Liver (tissue), 9 donors: ENCODE data around the gene GRAMD4. TPM values are rescaled to one million over a fixed set of nuclear protein-coding genes. Genes with fewer than 3 reads are reported as not detected.

Experiments used
- DNase-seq: peaks from one replicate; pipeline ENCODE4 v3.0.0-alpha.2; 2017; ENCODE audit warnings: low spot score
- H3K27ac ChIP-seq, 2 donors: one replicate each; pipeline ENCODE4 v1.7.0; 2013; ENCODE audit warnings: inconsistent platforms in 2 of 2, low read length in 2 of 2, control low read depth in 1 of 2, low read depth in 1 of 2, mild to moderate bottlenecking in 1 of 2
- H3K27me3 ChIP-seq, 4 donors: one replicate each; pipeline versions ENCODE4 v1.6.1 to v1.7.0; 2013; ENCODE audit warnings: low read length in 3 of 4, inconsistent platforms in 1 of 4, mild to moderate bottlenecking in 1 of 4, moderate library complexity in 1 of 4; ENCODE audit not compliant: control insufficient read depth in 4 of 4, insufficient read depth in 4 of 4
- H3K36me3 ChIP-seq, 4 donors: one replicate each; pipeline versions ENCODE4 v1.6.1 to v1.7.0; 2013; ENCODE audit warnings: low read length in 3 of 4, mild to moderate bottlenecking in 3 of 4, low read depth in 1 of 4, moderate library complexity in 1 of 4; ENCODE audit not compliant: control insufficient read depth in 4 of 4, insufficient read depth in 3 of 4
- H3K4me1 ChIP-seq, 4 donors: one replicate each; pipeline versions ENCODE4 v1.6.1 to v1.7.0; 2013; ENCODE audit warnings: low read length in 3 of 4, mild to moderate bottlenecking in 3 of 4, moderate library complexity in 1 of 4; ENCODE audit not compliant: control insufficient read depth in 4 of 4, insufficient read depth in 4 of 4
- H3K4me3 ChIP-seq, 3 donors: one replicate each; pipeline versions ENCODE4 v1.6.1 to v1.7.0; 2013; ENCODE audit warnings: low read length in 3 of 3, control low read depth in 1 of 3, low read depth in 1 of 3, mild to moderate bottlenecking in 1 of 3
- H3K9ac ChIP-seq, 2 donors: one replicate each; pipeline ENCODE4 v1.7.0; 2013; ENCODE audit warnings: low read length in 2 of 2, mild to moderate bottlenecking in 2 of 2, moderate library complexity in 2 of 2, control low read depth in 1 of 2, low read depth in 1 of 2
- H3K9me3 ChIP-seq, 4 donors: one replicate each; pipeline versions ENCODE4 v1.6.1 to v1.7.0; 2013; ENCODE audit warnings: low read length in 3 of 4; ENCODE audit not compliant: control insufficient read depth in 4 of 4
- FOXA1 ChIP-seq: IDR thresholded peaks from 2 replicates; pipeline ENCODE4 v1.6.1; 2016; ENCODE audit warnings: antibody characterized with exemption
- FOXA2 ChIP-seq: IDR thresholded peaks from 2 replicates; pipeline ENCODE4 v1.6.1; 2016; ENCODE audit warnings: antibody characterized with exemption
- GABPA ChIP-seq, 2 donors: IDR thresholded peaks in 1 of 2; conservative IDR thresholded peaks in 1 of 2; 2 replicates each; pipeline ENCODE4 v1.6.1; 2016; ENCODE audit warnings: antibody characterized with exemption in 2 of 2, mild to moderate bottlenecking in 1 of 2, moderate library complexity in 1 of 2
- HNF4A ChIP-seq, 2 donors: conservative IDR thresholded peaks; 2 replicates each; pipeline ENCODE4 v1.6.1; 2016; ENCODE audit warnings: antibody characterized with exemption in 2 of 2, mild to moderate bottlenecking in 2 of 2
- HNF4G ChIP-seq: IDR thresholded peaks from 2 replicates; pipeline ENCODE4 v1.6.1; 2016; ENCODE audit warnings: antibody characterized with exemption
- JUND ChIP-seq, 2 donors: IDR thresholded peaks; 2 replicates each; pipeline ENCODE4 v1.6.1; 2016; ENCODE audit warnings: antibody characterized with exemption in 2 of 2
- NR2F2 ChIP-seq: IDR thresholded peaks from 2 replicates; pipeline ENCODE4 v1.6.1; 2016; ENCODE audit warnings: antibody characterized with exemption
- RXRA ChIP-seq, 2 donors: IDR thresholded peaks; 2 replicates each; pipeline ENCODE4 v1.6.1; 2017 to 2018; ENCODE audit warnings: antibody characterized with exemption in 2 of 2, mild to moderate bottlenecking in 1 of 2
- SP1 ChIP-seq: IDR thresholded peaks from 2 replicates; pipeline ENCODE4 v1.6.1; 2018; ENCODE audit warnings: antibody characterized with exemption, mild to moderate bottlenecking
- TAF1 ChIP-seq: conservative IDR thresholded peaks from 2 replicates; pipeline ENCODE4 v1.6.1; 2016; ENCODE audit warnings: antibody characterized with exemption, mild to moderate bottlenecking
- YY1 ChIP-seq: IDR thresholded peaks from 2 replicates; pipeline ENCODE4 v1.6.1; 2016; ENCODE audit warnings: antibody characterized with exemption, mild to moderate bottlenecking
- WGBS: extraction: QIAGEN DNeasy Blood & Tissue Kit; methylation state at CpG from one replicate; pipeline ENCODE4 v1.1.7; 2013; 5-methylcytosine and 5-hydroxymethylcytosine counted together
- polyA plus RNA-seq, 2 donors: library from polyadenylated mRNA; stranded (reverse) in 1 of 2; unstranded in 1 of 2; fragments of 200-250 nt in 1 of 2; fragments of >200 nt in 1 of 2; fragmentation: Nextera tagmentation in 1 of 2; extraction: Ambion mirVana in 1 of 2; gene quantifications; one replicate each; pipeline versions ENCODE4 v1.2.1 to v1.2.3, GENCODE V29; 2013 to 2015
- total RNA-seq, 2 donors: library from RNA; depleted of rRNA; stranded (reverse); fragments of >200 nt; gene quantifications; one replicate each; pipeline ENCODE4 v1.2.3, GENCODE V29; 2014
- TF ChIP-seq, protein P1 (sequence below): IDR thresholded peaks from 2 replicates; pipeline ENCODE4 v1.6.1; 2016; ENCODE audit warnings: antibody characterized with exemption
- TF ChIP-seq, protein P2 (sequence below): IDR thresholded peaks from 2 replicates; pipeline ENCODE4 v1.6.1; 2016; ENCODE audit warnings: antibody characterized with exemption, mild to moderate bottlenecking
- TF ChIP-seq, protein P3 (sequence below): IDR thresholded peaks from 2 replicates; pipeline ENCODE4 v1.6.1; 2016; ENCODE audit warnings: antibody characterized with exemption
- TF ChIP-seq, protein P4 (sequence below): fragments of 150-350 bp; IDR thresholded peaks from 2 replicates; pipeline ENCODE4 v1.5.1; 2017; ENCODE audit warnings: improper control_type of control experiment, low read depth, low read length; ENCODE audit not compliant: missing input control
- donor health status: healthy.
- donor health status: healthy.
- donor health status: healthy.
- donor health status: healthy.
- donor health status: healthy.

GRAMD4 gene, protein sequence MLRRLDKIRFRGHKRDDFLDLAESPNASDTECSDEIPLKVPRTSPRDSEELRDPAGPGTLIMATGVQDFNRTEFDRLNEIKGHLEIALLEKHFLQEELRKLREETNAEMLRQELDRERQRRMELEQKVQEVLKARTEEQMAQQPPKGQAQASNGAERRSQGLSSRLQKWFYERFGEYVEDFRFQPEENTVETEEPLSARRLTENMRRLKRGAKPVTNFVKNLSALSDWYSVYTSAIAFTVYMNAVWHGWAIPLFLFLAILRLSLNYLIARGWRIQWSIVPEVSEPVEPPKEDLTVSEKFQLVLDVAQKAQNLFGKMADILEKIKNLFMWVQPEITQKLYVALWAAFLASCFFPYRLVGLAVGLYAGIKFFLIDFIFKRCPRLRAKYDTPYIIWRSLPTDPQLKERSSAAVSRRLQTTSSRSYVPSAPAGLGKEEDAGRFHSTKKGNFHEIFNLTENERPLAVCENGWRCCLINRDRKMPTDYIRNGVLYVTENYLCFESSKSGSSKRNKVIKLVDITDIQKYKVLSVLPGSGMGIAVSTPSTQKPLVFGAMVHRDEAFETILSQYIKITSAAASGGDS
- 10 to 100 TPM; 15.9 to 27.3 TPM for total RNA-seq
- 10 to 100 TPM in 1 of 2 donors, 1 to 10 TPM in 1; 2.7 to 53.5 TPM for polyA plus RNA-seq

DNA sequence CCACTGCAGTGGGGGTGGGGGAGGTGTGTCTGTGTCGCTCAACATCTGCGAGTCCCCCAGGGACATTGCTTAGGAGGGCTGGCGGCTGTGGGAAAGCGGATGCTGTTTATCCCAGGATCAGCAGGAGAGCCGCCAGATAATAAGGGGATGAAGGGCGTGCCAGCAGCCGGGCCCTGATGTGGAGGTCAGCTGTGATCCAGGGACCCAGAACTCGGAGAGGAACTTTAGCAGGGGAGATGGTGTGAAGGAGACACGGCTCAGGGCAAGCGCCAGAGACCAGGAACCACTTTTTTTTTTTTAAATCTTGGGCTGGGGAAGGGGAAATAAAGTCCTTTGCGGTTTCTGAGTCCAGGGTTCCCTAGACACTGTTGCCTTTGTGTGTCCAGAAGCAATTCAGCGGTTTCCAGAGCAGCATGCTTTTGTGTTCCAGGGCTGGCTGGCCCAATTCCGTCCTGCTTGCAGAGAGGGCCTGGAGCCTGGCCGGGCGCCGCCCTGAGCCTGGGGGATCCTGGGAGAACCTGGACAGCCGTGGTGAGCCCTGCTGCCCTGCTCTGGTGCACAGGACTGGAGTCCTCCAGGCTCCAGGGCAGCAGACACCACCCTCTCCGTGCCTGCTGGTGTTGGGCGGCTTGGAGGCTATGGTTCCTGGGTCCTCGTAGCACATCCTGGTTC, at the start of gene GRAMD4:
TSS of gene GRAMD4 (plus strand) at position 557 of the 672 bp plus-strand sequence. CDS start 6,414 bp downstream, outside the sequence.
- no peaks in the 10 kb centered on the region for H3K27me3 ChIP-seq
- DNase-seq, result no peak

More for the DNA sequence above, at the start of gene GRAMD4:
- no peaks in the 10 kb centered on the region for H3K9me3 ChIP-seq
- H3K27ac ChIP-seq, result no peak within 1 kb of the TSS
- no peaks in the 10 kb centered on the region for H3K36me3 ChIP-seq
- TF ChIP-seq, protein P1, sequence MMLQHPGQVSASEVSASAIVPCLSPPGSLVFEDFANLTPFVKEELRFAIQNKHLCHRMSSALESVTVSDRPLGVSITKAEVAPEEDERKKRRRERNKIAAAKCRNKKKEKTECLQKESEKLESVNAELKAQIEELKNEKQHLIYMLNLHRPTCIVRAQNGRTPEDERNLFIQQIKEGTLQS, result no peak
- TF ChIP-seq SP1, result no peak
- TF ChIP-seq YY1, result no peak
- TF ChIP-seq HNF4G, result no peak
- no peak for TF ChIP-seq FOXA2
- no peak for TF ChIP-seq JUND (IDR thresholded peaks at IDR 0.05)
- TF ChIP-seq NR2F2, result no peak
- TF ChIP-seq, protein P2, sequence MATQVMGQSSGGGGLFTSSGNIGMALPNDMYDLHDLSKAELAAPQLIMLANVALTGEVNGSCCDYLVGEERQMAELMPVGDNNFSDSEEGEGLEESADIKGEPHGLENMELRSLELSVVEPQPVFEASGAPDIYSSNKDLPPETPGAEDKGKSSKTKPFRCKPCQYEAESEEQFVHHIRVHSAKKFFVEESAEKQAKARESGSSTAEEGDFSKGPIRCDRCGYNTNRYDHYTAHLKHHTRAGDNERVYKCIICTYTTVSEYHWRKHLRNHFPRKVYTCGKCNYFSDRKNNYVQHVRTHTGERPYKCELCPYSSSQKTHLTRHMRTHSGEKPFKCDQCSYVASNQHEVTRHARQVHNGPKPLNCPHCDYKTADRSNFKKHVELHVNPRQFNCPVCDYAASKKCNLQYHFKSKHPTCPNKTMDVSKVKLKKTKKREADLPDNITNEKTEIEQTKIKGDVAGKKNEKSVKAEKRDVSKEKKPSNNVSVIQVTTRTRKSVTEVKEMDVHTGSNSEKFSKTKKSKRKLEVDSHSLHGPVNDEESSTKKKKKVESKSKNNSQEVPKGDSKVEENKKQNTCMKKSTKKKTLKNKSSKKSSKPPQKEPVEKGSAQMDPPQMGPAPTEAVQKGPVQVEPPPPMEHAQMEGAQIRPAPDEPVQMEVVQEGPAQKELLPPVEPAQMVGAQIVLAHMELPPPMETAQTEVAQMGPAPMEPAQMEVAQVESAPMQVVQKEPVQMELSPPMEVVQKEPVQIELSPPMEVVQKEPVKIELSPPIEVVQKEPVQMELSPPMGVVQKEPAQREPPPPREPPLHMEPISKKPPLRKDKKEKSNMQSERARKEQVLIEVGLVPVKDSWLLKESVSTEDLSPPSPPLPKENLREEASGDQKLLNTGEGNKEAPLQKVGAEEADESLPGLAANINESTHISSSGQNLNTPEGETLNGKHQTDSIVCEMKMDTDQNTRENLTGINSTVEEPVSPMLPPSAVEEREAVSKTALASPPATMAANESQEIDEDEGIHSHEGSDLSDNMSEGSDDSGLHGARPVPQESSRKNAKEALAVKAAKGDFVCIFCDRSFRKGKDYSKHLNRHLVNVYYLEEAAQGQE, result no peak
- no peak for TF ChIP-seq RXRA (IDR thresholded peaks at IDR 0.05)
- no peak for TF ChIP-seq HNF4A (conservative IDR thresholded peaks at IDR 0.05)
- no peak for TF ChIP-seq TAF1
- TF ChIP-seq, protein P3, sequence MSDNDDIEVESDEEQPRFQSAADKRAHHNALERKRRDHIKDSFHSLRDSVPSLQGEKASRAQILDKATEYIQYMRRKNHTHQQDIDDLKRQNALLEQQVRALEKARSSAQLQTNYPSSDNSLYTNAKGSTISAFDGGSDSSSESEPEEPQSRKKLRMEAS, result no peak
- no peak for TF ChIP-seq GABPA (IDR thresholded peaks at IDR 0.05 in 1 of 2, conservative IDR thresholded peaks at IDR 0.05 in 1 of 2)
- TF ChIP-seq, protein P4, sequence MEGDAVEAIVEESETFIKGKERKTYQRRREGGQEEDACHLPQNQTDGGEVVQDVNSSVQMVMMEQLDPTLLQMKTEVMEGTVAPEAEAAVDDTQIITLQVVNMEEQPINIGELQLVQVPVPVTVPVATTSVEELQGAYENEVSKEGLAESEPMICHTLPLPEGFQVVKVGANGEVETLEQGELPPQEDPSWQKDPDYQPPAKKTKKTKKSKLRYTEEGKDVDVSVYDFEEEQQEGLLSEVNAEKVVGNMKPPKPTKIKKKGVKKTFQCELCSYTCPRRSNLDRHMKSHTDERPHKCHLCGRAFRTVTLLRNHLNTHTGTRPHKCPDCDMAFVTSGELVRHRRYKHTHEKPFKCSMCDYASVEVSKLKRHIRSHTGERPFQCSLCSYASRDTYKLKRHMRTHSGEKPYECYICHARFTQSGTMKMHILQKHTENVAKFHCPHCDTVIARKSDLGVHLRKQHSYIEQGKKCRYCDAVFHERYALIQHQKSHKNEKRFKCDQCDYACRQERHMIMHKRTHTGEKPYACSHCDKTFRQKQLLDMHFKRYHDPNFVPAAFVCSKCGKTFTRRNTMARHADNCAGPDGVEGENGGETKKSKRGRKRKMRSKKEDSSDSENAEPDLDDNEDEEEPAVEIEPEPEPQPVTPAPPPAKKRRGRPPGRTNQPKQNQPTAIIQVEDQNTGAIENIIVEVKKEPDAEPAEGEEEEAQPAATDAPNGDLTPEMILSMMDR, result no peak
- no peak for TF ChIP-seq FOXA1
- WGBS, result 75% methylated on average over 20 of the region's 20 CpGs
- no peak within 1 kb of the TSS for H3K9ac ChIP-seq
- H3K4me3 ChIP-seq, result no peak within 1 kb of the TSS
- peaks cover 5 to 11% (median 6%) of the 10 kb centered on the region in 4 donors for H3K4me1 ChIP-seq
